Stimulated activated CD4-positive, alpha-beta T cell treated with anti-CD3 and anti-CD28 coated beads, Interleukin-15, amount 100 ng/mL, for 1 hour (primary cell): Measurements from ENCODE around the gene ALAS2.
A peak's percentile ranks its signal among the peaks of the same experiment; 100 is the strongest.
"Not testable (repeated sequence)": the region's sequence is repeated elsewhere in the genome, so short reads cannot be mapped to it uniquely, and the experiment has no call there.

Experiments used
- DNase-seq, 2 donors: peaks; one replicate each; pipeline ENCODE4 v3.0.0-alpha.2; 2020; ENCODE audit warnings: low read depth in 1 of 2, low spot score in 1 of 2

ALAS2 gene

GRCh38 chrX:55030271-55031205 lies at the start of gene ALAS2:
Gene ALAS2 (minus strand): TSS chrX:55030977. CDS start chrX:55026000, 4,977 bp downstream.
- DNase-seq, result no peak

- DNase-seq, result no peak
Observed at GRCh38 chrX:55074851-55075467, 44.2 kb upstream of the ALAS2 start, which contains the start of gene PAGE2B. Gene PAGE2B (plus strand): TSS chrX:55075030. CDS start chrX:55076042, 1,012 bp downstream.

- no peak for DNase-seq
Observed at GRCh38 chrX:55072286-55072685, 41.5 kb upstream of the ALAS2 start.

GRCh38 chrX:55067180-55067579 lies 36.4 kb upstream of the ALAS2 start:
- DNase-seq, result not testable (repeated sequence)

GRCh38 chrX:55057675-55058249 lies 27.0 kb upstream of the ALAS2 start:
- DNase-seq, result no peak

- peak in 1 of 2 donors; percentile 3 for DNase-seq
Observed at GRCh38 chrX:55056820-55057674, 26.3 kb upstream of the ALAS2 start.

- not testable (repeated sequence) for DNase-seq
Observed at GRCh38 chrX:55050599-55050998, 19.8 kb upstream of the ALAS2 start.

- DNase-seq, result no peak
Observed at GRCh38 chrX:55041514-55041913, 10.7 kb upstream of the ALAS2 start.

- DNase-seq, result no peak
Observed at GRCh38 chrX:55039471-55039870, 8.7 kb upstream of the ALAS2 start.

- no peak for DNase-seq
Observed at GRCh38 chrX:55033429-55033828, 2.7 kb upstream of the ALAS2 start.

- no peak for DNase-seq
Observed at GRCh38 chrX:55029291-55029690, 1.5 kb downstream of the ALAS2 start.

GRCh38 chrX:55028611-55029010 lies 2.2 kb downstream of the ALAS2 start:
- no peak for DNase-seq

- DNase-seq, result no peak
Observed at GRCh38 chrX:55028040-55028439, 2.7 kb downstream of the ALAS2 start.

- DNase-seq, result no peak
Observed at GRCh38 chrX:55026840-55027239, 3.9 kb downstream of the ALAS2 start.

- DNase-seq, result no peak
Observed at GRCh38 chrX:55026143-55026542, 4.6 kb downstream of the ALAS2 start.

- no peak for DNase-seq
Observed at GRCh38 chrX:55014897-55015299, 15.9 kb downstream of the ALAS2 start.

- no peak for DNase-seq
Observed at GRCh38 chrX:55011294-55011693, 19.5 kb downstream of the ALAS2 start.

- DNase-seq, result no peak
Observed at GRCh38 chrX:55008571-55009358, 22.0 kb downstream of the ALAS2 start.

GRCh38 chrX:55007656-55008055 lies 23.1 kb downstream of the ALAS2 start:
- DNase-seq, result no peak
